IPS-NIHi11 (cell line): ENCODE measurements around the gene STUB1.

Experiments
- DNase-seq: peaks from one replicate; pipeline ENCODE4 v3.0.0; 2012; ENCODE audit warnings: mixed read lengths, low spot score

The STUB1 gene

DNA sequence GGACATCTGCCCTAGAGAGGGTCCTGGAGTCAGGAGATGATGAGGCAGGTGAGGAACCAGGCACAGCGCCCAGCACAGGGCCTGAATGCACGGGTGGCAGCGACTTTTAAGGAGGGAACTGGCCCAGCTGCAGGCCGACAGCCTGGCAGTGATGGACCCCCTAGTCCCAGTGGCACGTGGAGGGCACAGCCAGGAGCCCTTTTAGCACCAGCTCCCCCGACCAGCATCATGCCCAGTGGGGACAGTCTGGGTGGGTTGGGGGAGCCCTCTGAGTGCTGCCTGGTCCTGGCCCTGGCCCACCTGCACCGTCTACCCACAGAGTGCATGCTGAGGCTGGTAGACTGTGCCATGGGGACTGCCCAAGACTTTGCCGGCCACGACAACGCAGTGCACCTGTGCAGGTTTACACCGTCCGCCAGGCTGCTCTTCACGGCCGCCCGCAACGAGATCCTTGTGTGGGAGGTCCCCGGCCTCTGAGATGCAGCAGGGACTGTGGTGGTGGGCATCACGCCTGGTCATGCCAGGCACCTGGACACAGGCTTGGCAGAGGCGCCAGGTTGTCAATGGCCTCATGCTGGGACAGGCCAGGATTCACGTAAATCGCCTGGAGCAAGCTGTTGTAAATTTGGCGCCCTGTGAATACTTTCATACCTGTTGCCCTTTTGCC is 13.0 kb upstream of the STUB1 start:
- DNase-seq, result no peak

DNA sequence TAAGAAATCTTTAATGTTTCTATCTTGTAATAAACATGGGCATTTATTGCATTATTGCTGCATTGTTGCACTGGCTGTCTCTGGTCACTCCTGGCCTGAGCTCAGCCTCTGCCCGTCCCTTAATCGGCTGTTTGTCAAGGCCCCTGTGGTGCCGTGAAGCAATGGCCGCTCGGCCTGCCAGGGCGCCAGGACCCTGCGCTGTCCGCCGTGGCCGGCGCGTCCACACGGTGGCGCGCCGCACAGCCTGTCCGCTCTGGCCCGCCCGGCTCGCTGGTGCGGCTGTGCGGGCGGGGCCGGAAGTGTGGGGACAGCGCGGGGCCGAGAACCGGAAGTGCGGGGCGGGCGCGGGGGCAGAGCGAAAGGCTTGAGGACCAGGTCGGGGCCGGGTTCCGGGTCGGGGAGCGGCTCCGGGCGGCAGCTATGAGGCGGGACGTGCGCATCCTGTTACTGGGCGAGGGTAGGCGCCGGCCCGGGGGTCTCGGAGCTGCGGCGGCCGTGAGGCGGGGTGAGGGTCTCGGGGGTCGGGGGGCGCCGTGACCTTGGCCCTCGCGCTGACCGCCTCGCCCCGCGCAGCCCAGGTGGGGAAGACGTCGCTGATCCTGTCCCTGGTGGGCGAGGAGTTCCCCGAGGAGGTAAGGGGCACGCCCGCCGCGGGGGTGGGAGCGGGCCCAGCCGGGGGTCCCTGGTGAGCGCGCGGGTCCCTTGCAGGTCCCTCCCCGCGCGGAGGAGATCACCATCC is 12.3 kb upstream of the STUB1 start, which contains the start of gene RHOT2:
TSS of gene RHOT2 (plus strand) at position 353 of the 739 bp plus-strand sequence. CDS start at position 421, 68 bp downstream.
- DNase-seq, result peak; percentile 92

GRCh38 chr16:668519-669171 is 11.6 kb upstream of the STUB1 start:
- no peak for DNase-seq

DNA sequence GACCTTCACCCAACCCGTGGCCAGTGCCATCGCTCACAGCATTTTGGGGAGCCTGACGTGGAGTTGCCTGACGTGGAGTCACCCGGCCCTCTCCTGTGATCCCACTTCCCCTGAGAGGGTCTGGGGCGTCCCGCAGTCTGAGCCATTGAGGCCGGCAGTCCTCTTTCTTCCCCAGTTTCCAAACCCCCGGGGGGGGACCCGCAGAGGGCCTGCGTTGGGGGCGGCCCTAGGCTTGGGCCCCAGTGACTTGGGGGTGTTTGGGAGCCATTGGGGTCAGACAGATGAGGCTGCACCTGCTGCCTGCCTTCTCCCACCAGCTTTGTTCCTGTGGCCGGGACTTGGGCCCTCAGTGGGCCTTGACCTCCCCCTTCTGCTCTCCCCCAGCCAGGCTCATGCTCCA is 10.5 kb upstream of the STUB1 start:
- DNase-seq, result no peak

GRCh38 chr16:670485-671352 is 9.5 kb upstream of the STUB1 start:
- DNase-seq, result no peak

- DNase-seq, result no peak
Observed at GRCh38 chr16:671353-672131, 8.7 kb upstream of the STUB1 start.

DNA sequence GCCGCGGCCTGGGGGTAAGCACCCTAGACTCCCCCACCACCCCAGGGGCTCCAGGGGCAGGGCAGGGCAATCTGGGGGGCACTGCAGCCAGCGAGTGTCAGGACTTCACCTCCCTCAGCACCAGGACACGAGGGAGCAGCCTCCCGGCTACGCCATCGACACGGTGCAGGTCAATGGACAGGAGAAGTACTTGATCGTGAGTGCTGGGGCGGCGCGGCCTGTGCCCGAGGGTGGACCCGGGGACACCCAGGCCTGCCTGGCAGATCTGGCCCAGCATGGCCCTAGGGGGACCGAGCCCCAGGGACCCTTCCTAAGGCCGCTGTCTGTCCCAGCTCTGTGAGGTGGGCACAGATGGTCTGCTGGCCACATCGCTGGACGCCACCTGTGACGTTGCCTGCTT is 7.8 kb upstream of the STUB1 start:
- DNase-seq, result no peak

DNA sequence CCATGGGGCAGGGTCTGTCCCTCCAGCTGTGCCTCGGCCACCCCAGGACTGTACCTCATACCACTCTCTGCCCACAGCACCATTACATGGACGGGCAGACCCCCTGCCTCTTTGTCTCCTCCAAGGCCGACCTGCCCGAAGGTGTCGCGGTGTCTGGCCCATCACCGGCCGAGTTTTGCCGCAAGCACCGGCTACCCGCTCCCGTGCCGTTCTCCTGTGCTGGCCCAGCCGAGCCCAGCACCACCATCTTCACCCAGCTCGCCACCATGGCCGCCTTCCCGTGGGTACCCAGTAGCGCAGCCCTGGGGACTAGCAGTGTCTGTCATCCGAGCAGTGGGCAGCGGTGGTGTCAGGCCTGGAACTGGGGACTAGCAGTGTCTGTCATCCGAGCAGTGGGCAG is 7.4 kb upstream of the STUB1 start:
- DNase-seq, result no peak

DNA sequence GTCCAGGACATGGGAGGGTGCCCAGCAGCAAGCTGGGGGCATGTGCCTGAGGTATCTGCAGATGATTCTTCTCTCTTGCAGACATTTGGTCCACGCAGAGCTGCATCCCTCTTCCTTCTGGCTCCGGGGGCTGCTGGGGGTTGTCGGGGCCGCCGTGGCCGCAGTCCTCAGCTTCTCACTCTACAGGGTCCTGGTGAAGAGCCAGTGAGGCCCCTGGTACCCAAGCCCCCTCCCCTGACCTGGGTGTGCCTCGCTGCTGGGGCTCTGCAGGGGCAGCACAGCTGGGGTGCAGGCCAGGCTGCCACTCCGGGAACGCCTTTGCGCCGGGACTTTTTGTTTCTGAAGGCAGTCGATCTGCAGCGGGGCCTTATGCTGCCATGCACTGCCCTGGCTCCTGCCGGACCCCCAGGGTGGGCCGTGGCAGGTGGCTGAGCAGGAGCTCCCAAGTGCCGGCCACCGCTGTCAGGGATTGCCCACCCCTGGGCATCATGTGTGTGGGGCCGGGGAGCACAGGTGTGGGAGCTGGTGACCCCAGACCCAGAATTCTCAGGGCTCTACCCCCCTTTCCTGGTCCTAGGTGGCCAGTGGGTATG is 6.7 kb upstream of the STUB1 start:
- DNase-seq, result no peak

DNA sequence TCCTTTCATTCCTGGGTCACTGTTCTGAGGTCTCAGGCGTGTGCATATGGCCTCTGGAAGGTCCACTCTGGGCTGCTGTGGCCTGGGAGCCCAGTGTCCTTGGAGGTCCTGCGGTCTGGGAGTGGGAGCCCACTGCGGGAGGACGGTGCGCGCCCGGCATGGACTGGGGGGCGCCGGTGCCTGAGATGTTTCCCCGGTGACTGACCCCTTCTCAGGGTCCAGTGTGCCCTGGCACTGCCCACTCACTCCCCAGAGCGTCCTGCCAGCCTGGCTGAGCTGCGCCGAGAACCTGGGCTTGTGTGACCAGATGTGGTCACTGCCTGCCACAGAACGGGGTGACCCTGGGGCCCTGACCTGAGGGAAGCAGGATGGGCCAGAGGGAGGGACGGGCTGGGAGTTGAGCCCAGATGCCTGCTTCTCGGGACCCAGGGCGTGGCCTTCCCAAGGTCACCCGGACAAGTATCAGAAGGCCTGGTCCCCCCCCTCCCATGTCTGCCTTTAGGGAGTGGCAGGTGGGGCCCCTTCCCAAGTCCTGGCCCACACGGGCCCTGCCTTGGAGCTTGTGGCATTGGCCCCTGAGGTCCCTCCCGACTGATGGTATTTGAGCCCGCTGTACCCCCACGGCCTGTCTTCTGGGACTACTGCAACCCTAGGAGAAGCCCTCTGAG is 5.9 kb upstream of the STUB1 start:
- DNase-seq, result no peak

GRCh38 chr16:674968-675883 is 5.0 kb upstream of the STUB1 start, which contains the start of gene RHBDL1:
Gene RHBDL1, plus strand, starts transcription at chr16:675671. Its CDS starts 120 bp downstream, at chr16:675791.
- peak; percentile 64 for DNase-seq

GRCh38 chr16:675884-676564 is 4.2 kb upstream of the STUB1 start:
- DNase-seq, result no peak

GRCh38 chr16:676565-676902 is 3.7 kb upstream of the STUB1 start:
- no peak for DNase-seq

- DNase-seq, result no peak
Observed at GRCh38 chr16:676913-677312, 3.3 kb upstream of the STUB1 start.

DNA sequence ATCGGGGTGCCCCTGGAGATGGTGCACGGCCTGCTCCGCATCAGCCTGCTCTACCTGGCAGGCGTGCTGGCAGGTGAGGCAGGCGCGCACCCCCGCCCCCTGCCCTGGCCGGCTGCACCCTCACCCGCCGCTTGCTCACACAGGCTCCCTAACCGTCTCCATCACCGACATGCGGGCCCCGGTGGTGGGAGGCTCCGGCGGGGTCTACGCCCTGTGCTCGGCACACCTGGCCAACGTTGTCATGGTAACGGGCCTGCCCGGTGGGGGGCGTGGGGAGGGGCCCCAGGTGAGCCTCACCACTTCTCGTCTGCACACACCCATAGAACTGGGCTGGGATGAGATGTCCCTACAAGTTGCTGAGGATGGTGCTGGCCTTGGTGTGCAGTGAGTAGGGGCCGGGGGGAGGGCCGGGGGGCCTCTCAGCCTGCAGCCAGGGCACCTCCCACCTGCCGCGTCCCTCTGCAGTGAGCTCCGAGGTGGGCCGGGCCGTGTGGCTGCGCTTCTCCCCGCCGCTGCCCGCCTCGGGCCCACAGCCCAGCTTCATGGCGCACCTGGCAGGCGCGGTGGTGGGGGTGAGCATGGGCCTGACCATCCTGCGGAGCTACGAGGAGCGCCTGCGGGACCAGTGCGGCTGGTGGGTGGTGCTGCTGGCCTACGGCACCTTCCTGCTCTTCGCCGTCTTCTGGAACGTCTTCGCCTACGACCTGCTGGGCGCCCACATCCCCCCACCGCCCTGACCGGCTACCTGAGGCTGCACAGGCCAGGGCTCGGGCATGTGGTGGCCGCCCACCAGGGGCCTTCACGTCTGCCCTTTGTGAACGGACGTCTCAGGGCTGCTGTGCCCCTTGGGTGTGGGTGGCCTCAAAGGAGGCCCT is 2.7 kb upstream of the STUB1 start:
- no peak for DNase-seq

DNA sequence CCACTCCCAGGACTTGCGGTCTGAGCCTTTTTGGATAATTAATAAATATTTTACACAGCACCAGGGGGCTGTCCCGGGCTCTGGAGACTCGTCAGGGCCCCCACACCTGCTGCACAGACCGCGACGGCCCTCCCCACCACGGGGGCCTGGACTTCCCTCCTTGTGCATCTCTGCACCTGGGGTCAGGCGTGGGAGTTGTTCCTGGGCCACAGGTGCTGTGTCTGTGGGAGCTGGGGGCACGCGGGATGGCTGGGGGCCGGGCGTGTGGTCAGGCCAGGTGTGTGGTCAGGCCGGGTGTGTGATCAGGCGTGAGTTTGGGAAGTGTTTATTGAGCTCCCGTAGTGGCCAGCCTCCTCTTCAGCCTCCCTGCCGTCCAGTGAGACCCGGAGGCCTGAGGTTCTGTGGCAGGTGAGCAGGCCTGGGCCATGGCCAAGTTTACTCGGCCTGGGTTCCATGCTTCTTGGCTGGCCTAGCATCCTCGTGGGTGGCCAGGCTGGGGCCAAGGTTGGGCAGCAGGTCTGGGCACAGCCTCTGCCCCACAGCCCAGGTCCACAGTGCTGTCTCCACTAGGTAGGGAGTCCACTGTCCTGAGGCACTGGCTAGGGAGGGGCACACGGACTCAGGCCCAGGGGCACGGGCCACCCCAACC is 1.9 kb upstream of the STUB1 start:
- no peak for DNase-seq
